Osteocyte (in vitro differentiated cells): ENCODE measurements around the gene NACC2. TPM values are rescaled to one million over a fixed set of nuclear protein-coding genes. Genes with fewer than 3 reads are reported as not detected.
"Not testable (repeated sequence)": the region's sequence is repeated elsewhere in the genome, so short reads cannot be mapped to it uniquely, and the experiment has no call there.

ENCODE experiments used
- DNase-seq: peaks from one replicate; pipeline ENCODE4 v3.0.0; 2021; ENCODE audit warnings: mixed read lengths; ENCODE audit not compliant: unreplicated experiment; ENCODE audit errors: extremely low spot score
- H3K27ac Mint-ChIP-seq: one replicate; pipeline ENCODE4 v1.8.0; 2021; ENCODE audit warnings: mild to moderate bottlenecking, mixed read lengths; ENCODE audit not compliant: unreplicated experiment
- H3K27me3 Mint-ChIP-seq: one replicate; pipeline ENCODE4 v1.8.0; 2021; ENCODE audit warnings: mixed read lengths; ENCODE audit not compliant: unreplicated experiment
- H3K36me3 Mint-ChIP-seq: one replicate; pipeline ENCODE4 v1.8.0; 2021; ENCODE audit warnings: mixed read lengths; ENCODE audit not compliant: unreplicated experiment
- H3K4me1 Mint-ChIP-seq: one replicate; pipeline ENCODE4 v1.8.0; 2021; ENCODE audit warnings: mixed read lengths; ENCODE audit not compliant: unreplicated experiment
- H3K4me3 Mint-ChIP-seq: one replicate; pipeline ENCODE4 v1.8.0; 2021; ENCODE audit warnings: mild to moderate bottlenecking, moderate library complexity, mixed read lengths; ENCODE audit not compliant: unreplicated experiment
- H3K9me3 Mint-ChIP-seq: one replicate; pipeline ENCODE4 v1.8.0; 2021; ENCODE audit warnings: mixed read lengths; ENCODE audit not compliant: unreplicated experiment
- total RNA-seq: library from RNA; stranded (reverse); gene quantifications from 2 replicates; pipeline ENCODE4 v1.2.1, GENCODE V29; 2021
- TF ChIP-seq, protein P1 (sequence below): fragments of 200-600 bp; sonication (generic); IDR thresholded peaks from 2 replicates; pipeline ENCODE4 v1.5.0; 2021; ENCODE audit warnings: antibody characterized with exemption, mild to moderate bottlenecking, moderate library complexity

NACC2 gene
- total RNA-seq, 1 donor from 2014 or later = 40.1 TPM

DNA sequence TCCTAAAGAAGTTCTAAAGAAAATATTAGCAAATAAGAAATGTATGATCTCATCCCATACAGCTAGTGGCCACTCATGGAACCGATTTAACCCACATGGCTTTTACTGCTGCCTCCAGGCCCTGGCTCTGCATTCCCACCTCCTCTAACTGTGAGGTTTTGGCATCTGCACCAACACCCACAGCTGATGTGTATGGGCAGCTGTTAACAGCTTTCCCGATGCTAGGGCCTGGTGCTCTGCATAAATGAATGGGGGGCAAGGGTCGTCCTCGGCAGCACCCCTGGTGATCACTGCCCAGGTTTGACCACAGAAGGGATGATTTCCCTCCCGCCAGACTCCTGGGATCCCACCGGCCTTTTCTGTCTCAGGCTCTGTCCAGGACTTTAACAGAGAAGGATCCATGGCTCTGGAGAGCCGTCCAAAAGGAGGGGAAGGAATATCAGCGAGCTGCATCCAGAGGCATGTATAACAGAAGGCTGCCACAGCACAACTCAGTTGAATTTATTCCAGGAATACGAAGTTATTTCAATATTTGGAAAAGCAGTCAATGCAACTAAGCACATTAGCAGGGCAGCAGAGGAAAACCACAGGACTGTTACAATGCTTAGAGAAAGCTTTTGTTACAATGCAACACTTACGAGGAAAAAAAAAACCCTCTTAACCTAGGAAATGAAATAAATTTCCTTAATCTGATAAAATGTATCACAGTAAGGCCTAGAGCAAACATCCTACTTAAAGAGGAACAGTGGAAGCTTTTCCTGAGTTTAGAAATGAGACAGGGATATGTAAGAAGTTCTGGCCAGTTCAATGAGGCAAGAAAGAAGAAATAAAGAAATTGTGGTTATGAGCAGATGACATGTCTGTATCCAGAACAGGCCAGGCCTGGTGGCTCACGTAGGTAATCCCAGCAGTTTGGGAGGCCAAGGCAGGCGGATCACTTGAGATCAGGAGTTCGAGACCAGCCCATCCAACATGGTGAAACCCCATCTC, 63.1 kb downstream of the NACC2 start:
- DNase-seq = no peak
- H3K27ac Mint-ChIP-seq = peak overlapping the region; percentile 55

DNA sequence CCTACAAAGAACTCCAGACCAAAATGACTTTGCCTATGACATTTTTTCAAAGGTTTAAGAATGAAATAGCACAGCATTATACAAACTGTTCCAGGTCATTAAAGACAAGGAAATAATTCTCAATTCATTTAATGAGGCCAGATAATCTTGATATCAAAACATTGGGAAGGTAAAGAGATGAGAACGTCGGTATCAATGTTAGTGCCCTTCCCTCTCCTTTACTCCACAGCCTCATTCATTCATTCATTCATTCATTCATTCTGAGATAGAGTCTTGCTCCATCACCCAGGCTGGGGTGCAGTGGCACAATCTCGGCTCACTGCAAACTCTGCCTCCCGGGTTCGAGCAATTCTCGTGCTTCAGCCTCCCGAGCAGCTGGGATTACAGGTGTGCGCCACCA, 64.0 kb downstream of the NACC2 start:
- TF ChIP-seq, protein P1, sequence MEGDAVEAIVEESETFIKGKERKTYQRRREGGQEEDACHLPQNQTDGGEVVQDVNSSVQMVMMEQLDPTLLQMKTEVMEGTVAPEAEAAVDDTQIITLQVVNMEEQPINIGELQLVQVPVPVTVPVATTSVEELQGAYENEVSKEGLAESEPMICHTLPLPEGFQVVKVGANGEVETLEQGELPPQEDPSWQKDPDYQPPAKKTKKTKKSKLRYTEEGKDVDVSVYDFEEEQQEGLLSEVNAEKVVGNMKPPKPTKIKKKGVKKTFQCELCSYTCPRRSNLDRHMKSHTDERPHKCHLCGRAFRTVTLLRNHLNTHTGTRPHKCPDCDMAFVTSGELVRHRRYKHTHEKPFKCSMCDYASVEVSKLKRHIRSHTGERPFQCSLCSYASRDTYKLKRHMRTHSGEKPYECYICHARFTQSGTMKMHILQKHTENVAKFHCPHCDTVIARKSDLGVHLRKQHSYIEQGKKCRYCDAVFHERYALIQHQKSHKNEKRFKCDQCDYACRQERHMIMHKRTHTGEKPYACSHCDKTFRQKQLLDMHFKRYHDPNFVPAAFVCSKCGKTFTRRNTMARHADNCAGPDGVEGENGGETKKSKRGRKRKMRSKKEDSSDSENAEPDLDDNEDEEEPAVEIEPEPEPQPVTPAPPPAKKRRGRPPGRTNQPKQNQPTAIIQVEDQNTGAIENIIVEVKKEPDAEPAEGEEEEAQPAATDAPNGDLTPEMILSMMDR = no peak
- no peak for DNase-seq
- Mint-ChIP-seq H3K4me3 (no peak overlapping the region), H3K9me3 (peaks cover 1% of the 10 kb centered on the region), H3K27me3 (no peaks in the 10 kb centered on the region), H3K27ac (peak overlapping the region; percentile 55), H3K4me1 (peaks cover 41% of the 10 kb centered on the region), H3K36me3 (peaks cover 18% of the 10 kb centered on the region)

More for the DNA sequence above, 63.1 kb downstream of the NACC2 start:
- TF ChIP-seq, protein P1 = no peak
- H3K9me3 Mint-ChIP-seq = peaks cover 10% of the 10 kb centered on the region
- H3K27me3 Mint-ChIP-seq = no peaks in the 10 kb centered on the region
- no peak overlapping the region for H3K4me3 Mint-ChIP-seq
- peaks cover 22% of the 10 kb centered on the region for H3K36me3 Mint-ChIP-seq
- H3K4me1 Mint-ChIP-seq = peaks cover 39% of the 10 kb centered on the region

DNA sequence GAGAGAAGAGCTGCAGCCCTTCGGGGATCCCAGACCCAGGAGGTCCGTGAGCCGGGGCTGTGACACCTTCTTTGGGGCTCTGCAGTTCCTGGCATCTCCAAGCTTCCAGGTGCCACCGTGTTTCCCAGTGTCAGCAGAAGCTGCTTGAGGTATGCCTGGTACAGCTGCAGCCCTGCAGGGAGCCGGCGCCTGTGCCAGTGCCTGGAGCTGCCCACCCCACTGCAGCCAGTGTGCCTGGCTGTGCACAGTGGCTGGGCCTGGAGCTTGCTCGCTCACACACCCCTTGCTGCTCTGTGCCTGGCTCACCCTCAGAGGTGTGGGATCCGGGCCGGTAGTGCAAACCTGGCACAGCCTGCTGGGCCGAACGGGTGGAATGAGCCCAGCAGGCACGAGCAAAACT, 65.5 kb downstream of the NACC2 start:
- no peak for DNase-seq
- no peak overlapping the region for H3K27ac Mint-ChIP-seq
- peaks cover 13% of the 10 kb centered on the region for H3K36me3 Mint-ChIP-seq
- no peaks in the 10 kb centered on the region for H3K27me3 Mint-ChIP-seq
- H3K4me1 Mint-ChIP-seq = peaks cover 34% of the 10 kb centered on the region
- no peak overlapping the region for H3K4me3 Mint-ChIP-seq
- TF ChIP-seq, protein P1 = no peak
- no peaks in the 10 kb centered on the region for H3K9me3 Mint-ChIP-seq

DNA sequence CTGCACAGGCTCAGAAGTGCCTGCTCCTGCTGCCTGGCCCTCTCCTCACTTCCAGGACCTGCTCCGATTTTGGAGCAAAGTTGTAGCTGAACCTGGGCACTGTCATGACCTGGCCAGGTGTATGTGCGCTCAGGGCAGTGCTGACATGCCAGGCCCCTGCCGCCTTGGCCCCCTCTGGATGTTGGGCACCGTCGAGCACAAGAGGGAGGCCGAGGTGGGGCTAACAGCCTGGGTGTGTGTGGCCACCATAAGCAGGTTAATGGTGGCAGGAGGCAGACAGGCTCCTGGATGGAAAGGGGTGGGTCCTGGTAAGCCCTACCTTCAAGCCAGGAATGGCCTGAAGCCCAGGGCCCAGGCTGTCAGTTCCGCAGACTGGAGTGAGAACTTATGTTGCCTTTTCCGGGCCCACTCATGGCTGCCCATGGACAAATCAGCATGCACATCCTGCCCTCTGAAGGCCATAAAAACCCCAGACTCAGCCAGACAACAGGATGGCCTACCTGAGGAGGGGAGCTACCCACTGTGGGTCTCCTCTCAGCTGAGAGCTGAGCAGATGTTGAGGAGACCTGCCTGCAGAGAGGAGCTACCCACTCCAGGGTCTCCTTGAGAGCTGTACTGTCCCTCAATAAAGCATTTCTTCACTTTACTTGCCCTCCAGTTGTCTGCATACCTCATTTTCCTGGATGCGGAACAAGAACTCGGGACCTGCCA, 66.2 kb downstream of the NACC2 start:
- peaks cover 13% of the 10 kb centered on the region for H3K36me3 Mint-ChIP-seq
- no peaks in the 10 kb centered on the region for H3K9me3 Mint-ChIP-seq
- H3K27me3 Mint-ChIP-seq = no peaks in the 10 kb centered on the region
- H3K4me3 Mint-ChIP-seq = no peak overlapping the region
- TF ChIP-seq, protein P1 = no peak
- peaks cover 32% of the 10 kb centered on the region for H3K4me1 Mint-ChIP-seq
- peak; percentile 62 for DNase-seq
- no peak overlapping the region for H3K27ac Mint-ChIP-seq

DNA sequence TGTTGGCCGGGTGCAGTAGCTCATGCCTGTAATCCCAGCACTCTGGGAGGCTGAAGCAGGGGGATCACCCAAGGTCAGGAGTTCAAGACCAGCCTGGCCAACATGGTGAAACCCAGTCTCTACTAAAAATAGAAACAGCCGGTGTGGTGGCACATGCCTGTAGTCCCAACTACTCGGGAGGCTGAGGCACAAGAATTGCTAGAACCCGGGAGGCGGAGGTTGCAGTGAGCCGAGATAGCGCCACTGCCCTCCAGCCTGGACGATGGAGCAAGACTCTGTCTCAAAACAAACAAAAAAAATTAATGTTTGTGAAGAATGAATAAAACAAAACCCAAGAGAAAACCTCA, 68.2 kb downstream of the NACC2 start:
- not testable (repeated sequence) for H3K4me3 Mint-ChIP-seq, DNase-seq, H3K27me3 Mint-ChIP-seq, H3K9me3 Mint-ChIP-seq, H3K27ac Mint-ChIP-seq
- Mint-ChIP-seq H3K36me3 (peaks cover 16% of the 10 kb centered on the region), H3K4me1 (peaks cover 33% of the 10 kb centered on the region)
